HuH-7.5 (cell line): ENCODE results near the gene SWT1.

Experiments
- DNase-seq: peaks from one replicate; pipeline ENCODE4 v3.0.0; 2011; ENCODE audit warnings: low spot score

The SWT1 gene, protein sequence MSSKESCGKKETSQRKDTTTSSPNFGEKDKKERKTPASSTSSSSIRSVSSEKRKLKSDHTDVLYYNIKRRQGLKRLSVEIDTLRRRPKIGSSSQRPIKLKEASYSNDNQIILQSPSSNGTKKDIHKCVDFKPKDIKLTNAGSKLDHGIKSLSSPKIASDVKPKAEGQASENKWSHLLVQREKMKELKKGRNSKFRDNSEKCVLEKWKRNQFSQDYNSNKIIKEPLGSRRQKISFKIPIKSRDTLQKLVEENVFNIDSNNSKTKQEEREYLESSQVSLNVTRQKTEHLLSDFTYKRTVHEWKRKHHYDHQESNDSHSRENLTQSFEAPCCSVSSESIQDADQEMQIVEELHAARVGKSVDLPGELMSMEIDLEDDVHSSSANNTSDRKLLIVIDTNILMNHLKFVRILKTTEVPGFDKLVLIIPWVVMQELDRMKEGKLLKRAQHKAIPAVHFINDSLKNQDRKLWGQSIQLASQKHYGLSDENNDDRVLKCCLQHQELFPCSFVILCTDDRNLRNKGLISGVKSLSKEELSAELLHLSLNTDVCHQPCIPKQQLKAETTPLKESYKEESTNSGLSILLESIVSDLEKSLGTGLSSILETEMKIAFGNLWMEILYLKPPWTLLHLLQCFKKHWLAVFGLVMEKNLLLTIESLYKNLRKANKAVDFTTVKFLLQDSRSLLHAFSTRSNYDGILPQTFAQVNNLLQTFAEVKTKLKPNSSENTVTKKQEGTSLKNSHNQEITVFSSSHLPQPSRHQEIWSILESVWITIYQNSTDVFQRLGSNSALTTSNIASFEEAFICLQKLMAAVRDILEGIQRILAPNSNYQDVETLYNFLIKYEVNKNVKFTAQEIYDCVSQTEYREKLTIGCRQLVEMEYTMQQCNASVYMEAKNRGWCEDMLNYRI

DNA sequence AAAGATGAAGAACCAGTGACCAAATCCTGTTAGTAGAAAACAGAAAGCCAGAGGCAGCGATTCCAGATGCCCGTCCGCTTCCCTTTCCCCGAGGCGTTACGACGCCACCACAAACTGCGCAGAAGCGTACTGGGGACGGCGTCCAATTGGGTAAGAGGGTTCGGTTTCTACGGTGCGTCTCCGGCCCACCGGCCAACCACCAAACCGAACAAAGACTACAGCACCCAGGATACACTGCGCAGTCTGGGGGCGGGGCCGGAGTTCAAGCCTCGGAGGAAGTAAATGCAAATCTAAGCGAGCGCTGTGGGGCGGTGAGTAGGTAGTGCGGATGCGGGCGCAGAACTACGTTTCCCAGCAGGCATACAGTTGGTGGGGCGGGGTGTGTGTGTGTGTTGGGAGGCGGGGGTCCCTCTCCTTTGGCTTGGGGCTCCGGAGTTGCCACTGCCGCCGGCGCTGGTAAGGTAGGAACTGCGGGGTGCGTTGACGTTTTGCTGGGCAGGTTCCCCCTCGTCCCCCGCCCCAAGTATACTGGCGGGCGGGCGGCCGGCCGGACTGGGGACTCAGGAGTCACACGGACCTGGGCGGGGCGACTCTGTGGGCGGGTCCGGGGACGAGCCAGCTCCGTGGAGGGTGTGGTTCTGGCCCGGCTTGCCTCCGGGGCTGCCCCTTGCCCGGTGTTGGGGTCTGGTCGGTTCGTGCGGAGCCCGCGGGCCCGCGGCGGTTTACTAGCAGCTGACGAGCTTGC lies at the start of gene SWT1, which contains the start of gene TRMT1L:
Gene SWT1, plus strand, starts transcription at position 314 of the 745 bp plus-strand sequence. CDS start 3,675 bp downstream, outside the sequence.
Gene TRMT1L, minus strand, starts transcription at position 100 of the 745 bp plus-strand sequence. CDS start 241 bp downstream, outside the sequence.
- peak; percentile 65 for DNase-seq

DNA sequence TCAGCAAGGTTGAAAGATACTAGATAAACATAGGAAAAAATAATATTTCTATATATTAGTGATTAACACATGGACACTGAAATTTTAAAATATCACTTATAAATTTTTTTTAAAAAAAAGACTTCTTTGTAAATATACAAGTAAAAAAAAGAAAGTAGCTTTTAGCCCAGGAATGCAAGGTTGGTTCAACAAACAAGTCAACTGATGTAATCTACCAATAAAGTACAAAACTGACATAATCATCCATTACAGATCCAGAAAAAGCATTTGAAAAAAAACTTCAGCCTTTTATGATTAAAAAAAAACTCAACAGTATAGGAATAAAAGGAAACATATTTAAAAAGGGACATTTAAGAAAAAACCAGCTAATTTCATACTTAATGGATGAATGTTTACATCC lies 48.6 kb upstream of the SWT1 start:
- DNase-seq, result no peak

DNA sequence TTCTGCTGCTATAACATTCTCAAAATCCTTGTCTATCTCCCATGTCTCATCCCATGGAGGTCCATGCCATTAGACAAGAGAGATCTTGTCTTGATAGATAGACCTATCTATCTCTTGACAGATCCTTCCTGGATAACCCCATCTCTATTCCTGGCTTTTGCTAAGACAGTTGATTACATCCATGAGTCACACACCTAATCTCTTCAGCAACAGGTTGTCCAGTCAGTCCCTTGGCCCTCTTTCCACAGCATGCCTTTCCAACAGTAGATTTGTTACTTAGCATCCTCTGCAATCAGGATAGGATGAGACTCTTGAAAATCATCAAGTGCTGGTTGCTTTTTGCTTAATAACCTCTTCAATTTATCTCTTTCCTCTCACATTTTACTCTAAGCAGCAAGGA lies 46.8 kb upstream of the SWT1 start:
- no peak for DNase-seq

DNA sequence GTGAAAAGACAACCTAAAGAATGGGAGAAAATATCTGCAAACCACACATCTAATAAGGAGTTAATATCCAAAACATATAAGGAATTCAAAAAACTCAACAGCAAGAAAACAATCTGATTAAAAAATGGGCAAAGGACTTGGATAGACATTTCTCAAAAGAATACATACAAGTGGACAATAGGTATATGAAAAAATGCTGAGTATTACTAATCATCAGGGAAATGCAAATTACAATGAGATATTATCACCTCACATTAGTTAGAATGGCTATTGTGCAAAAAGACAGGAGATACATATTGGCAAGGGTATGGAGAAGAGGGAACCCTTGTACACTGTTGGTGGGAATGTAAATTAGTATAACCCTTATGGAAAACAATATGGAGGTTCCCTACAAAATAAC lies 45.1 kb upstream of the SWT1 start:
- no peak for DNase-seq

DNA sequence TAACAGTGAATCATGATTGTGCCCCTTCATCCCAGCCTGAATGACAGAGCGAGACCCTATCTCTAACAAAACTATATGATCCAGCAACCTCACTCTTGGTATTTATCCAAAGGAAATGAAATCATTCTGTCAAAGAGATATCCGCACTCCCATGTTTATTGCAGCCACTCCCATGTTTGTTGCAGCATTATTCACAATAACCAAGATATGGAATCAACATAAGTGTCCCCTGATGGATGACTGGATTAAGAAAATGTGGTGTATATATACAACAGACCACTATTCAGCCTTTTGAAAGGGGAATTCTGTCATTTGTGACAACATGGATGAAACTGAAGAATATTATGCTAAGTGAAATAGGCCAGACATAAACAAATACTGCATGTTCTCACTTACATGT lies 44.6 kb upstream of the SWT1 start:
- DNase-seq, result no peak

DNA sequence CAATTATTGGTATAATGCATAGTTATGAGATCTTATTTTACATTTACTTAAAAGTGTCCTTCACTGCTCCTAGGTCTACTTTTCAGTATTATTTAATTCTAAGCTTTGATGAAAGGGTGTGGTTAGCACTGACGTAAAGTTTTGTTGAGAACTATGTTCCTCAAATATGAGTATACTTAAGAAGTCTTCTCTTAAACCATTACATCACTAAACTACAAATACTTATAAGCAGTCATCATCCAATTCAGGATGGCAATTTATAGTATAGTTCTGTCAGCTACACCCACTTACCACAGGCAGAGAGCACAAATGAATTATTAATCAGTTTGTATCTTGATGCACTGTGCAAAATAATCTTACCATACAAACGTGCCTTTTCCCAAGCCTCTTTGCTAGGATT lies 27.3 kb upstream of the SWT1 start:
- DNase-seq, result no peak

DNA sequence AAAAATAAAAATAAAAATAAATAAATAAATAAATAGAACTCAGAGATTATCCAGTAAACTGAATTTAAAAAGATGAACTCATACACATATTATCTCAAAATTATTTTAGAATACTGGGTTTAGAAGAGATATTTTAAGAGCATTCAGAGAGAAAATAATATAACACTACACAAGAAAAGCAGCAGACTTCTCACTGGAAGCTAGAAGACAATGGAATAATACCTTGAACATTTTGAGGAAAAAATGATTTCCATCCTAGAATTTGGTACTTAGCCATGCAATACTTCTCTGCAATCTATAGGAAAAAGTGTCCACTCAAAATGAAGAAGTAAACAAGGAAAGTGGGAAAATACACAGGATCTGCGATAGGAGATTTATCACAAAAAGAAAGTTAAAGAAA lies 24.4 kb upstream of the SWT1 start:
- DNase-seq, result no peak

DNA sequence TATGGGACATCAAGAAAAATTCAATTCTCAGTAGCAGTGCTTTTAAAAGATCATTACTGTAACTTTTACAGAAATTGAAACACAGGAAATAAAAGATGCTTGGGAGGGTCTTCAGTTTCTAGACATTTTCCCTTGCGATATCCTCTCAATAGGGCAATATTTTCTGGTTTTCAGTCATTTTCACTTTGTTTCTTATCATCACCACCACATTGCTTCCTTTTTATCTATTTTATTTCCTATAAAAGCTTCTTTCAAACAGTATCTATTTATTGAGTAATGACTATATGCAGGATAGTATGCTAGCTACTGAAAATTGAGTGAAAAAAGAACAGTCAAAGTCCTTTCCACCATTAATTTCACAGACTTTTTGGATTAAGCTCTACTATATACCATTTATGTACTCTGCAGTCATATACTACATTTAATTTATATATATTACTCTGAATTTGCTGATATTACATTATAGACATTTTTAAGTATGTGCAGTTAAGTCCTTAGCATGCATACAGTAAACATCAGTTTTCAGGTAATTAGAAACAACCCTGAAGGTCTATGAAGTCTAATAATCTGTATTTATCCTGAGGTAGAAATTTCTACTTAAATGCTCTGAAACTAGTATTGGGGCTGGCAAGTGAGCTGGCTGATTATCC lies 18.9 kb upstream of the SWT1 start:
- no peak for DNase-seq

DNA sequence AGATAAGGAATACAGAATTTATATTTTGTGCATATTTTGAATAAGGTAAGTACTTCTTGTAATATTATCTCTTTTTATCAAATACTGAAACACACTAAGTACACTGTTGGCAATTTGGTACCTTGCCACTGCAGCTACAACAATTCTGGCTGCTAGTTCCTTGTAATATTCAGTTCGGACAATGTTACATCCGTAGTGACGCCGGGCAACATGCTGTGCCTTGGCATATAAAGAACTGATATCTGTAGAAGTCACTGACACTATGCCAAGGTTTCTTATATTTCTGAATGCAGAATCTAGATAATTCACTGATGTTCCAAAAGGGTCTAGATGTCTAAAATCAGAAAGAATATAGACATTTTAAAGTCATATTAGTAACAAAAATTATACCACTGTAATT lies 17.7 kb upstream of the SWT1 start:
- no peak for DNase-seq

DNA sequence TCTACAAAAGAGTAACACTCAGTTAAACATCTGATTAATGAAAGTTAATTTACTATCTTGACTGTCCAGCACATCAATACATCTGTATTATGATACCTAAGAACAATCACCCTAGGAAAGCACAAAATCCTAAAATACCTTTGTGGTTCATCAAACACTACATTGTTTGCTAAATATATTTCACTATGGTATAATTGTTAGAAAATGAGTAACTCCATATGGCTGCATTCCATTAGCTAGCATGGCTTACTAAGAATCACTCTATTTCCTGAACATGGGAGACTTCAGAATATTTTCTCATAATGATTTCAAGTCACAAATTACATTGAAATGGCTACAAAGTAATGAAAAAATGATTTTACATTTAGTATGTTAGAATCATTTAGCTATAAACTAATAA lies 12.7 kb upstream of the SWT1 start:
- no peak for DNase-seq

DNA sequence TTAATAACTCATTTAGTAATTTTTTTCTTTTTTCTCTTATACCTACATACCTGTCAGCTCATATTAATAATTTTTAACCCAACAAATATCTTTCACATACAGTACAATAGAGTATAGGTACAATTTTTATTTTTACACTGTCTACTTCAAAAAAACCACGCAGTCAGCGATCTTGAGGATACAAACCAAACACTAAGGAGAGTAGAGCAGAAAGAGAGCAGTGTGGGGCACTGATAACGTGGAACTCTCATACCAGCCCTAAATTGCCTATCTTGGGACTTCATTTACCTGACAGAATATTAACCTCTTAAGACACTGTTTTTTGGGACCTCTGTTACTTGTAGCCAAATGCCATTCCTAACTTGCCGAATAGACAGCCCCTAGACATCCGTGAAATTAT lies 5.8 kb upstream of the SWT1 start:
- no peak for DNase-seq

DNA sequence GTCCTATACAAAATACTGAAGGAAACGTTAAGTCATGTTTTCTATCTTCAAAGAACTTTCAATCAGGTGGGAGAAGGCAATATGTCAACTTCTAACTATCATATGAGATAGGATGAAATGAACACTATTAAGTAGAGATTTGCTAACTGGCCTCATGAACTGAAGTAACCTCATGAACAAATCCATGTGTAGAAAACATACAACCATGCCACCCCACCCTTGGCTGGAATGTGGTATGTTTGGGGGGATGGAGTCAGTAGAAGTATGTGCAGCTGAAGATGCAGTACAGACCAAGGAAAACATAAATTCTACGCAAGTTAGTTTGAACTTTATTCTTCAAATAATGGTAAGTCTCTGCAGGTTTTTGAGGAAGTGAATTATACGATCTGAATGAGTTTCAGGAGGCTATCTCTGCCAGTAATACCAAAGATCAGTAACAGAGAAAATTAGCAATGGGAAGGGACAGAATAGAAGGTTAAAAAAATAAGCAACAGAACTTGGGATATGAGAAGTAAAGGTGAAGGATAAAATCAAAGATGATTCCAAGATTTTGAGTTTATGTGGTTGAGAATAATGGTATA lies 4.7 kb upstream of the SWT1 start:
- no peak for DNase-seq

DNA sequence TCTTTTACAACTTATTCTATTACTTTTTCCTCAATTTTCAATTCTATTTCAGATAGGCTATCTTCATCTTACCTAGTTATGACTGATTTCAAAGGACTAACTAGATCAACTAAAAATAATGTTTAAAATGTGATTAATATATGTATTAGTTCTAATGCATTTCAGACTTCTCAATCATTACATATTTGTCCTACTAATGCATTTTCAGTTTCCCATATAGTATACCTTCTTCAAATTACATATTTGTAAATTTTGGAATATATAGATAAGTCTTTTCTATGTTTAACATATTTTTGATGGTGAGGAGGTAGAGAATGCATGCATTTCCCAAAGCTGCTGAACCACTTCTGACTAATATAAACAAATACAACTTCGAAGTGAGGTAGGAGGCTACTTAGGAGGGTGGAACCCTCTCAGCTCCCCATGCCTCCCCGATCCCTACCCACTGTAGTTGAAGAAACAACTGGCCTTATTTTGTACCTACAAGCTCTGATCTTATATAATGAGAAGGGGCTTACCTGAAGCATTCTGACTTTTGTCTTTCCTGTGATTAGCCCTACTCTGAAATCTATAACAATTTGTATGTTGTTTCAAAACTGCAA lies 2.0 kb upstream of the SWT1 start:
- no peak for DNase-seq

DNA sequence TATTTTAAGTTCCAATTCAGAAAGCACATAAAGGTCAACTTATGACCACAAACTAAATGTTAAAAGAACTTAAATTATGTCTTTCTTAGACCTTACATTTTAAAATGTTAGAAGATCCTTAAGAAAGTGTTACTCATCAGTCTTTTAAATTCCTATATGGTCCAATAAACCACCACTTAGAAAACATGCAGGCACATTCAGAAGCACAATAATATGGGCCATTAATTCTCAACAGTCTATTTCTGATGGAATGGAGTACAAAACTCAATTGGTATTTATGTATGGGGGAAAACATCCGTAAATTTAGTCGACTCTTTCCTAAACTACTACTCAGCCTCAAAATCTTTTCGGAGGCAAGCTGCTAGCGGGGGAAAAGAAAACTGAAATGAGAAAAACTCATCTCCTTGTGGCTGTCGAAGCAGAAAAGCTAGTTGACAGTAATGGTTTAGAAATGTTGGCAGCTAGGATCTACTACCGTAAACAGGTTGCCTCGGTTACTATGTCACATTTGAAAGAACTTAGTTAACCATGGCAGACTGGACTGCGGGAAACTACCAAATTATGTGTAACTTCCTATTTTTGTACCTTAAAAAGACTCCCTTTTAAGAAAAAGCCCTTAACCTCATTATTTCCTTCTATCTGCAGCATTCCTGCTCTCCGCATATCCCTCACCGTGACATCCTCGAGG lies 1.2 kb upstream of the SWT1 start:
- DNase-seq, result no peak

DNA sequence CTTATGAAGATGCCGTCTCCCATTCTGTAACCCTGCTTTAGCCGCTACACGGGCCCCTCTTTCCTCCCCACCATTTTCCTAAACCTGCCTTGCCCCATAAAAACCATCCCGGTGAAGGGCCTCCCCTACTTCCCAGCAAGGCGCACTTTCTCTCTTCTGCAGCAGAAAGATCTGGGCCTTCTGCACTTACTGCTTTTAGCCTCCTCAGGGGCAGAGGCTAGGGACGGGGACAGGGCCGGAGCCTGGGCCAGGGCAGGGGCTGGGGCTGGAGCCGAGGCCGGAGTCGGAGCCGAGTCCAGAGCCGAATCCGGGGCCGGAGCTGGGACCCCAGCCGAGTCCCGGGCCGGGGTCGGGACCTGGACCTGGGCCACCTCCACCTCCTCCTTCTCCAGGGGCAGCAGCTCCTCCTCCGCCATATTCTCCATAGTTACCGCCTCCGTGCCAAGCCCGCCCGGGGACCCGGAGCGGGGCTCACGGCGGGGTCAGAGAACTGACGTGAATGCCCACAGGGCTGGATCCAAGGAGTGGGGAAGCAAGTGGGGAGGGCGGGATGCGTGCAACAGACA lies 596 bp upstream of the SWT1 start:
- DNase-seq, result no peak

DNA sequence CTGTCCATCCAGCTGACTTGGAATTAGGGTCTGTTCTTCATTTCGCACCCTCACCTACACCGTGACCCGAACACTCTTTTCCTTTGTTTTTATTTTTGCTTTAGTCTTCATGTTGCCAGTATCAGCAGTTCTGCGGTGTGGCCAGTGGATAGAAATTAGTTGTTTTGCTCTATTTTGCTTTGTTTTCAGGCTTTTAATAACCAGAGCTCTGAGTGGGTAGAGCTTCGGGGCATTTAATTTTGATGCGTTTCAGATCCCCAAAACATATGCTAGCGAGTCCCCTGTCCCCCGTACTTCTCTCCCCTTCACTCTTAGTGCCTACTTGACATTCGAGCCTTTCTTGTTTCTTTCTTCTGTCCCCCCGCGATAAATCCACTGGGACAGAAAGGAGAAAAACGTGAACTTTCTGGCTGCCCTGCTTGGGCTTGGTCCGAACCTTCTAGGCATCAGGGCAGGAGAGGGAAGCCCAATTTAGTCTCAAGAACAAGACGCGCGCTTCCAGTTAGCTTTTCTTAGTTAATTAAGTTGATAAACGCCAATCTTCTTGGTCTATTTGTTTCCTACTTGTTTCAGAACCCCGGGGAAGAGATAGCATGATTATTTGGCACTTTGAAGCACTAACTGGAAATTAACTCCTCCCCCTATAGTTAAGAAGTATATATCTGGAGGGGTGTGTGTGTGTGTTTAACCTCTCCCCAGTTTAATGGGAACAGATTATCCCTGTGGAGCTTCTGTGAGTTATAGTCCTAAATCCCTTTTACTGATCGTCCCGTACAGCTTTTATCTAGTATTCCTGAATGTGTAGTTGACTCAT lies 839 bp downstream of the SWT1 start:
- no peak for DNase-seq

DNA sequence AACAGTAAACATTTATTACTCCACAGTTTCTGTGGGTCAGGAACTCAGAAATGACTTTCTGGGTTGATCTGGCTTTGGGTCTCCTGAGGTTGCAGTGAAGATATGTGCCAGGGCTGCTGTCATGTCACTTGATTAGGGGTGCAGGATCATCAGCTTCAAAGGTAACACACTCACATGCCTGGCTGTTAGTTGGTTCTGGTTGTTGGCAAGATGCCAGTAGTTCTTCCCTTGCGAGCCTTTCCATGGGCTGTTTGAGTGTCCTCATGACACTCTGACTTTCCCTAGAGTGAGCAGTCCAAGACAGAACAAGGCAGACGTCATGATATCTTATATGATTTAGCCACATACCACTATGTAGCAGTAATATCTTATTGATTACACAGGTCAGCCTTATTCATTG lies 1.8 kb downstream of the SWT1 start:
- no peak for DNase-seq

DNA sequence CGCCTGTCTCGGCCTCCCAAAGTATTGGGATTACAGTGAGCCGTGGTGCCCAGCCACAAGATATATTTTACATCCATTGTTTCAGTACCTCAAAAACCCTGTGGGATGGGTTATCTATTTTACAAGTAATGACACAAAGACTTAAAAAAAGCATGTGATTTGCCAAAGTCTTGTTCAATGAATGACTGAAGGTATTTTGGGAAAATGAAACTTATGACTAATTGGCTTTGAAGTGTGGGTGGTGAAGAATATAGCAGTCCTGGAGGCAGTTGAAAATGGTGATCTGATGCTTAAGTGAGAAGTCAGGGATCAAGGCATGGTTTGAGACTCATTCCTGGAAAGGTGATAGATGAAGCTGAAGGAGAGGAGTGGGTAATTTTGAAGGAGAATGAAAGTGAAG lies 3.0 kb downstream of the SWT1 start:
- DNase-seq, result no peak

DNA sequence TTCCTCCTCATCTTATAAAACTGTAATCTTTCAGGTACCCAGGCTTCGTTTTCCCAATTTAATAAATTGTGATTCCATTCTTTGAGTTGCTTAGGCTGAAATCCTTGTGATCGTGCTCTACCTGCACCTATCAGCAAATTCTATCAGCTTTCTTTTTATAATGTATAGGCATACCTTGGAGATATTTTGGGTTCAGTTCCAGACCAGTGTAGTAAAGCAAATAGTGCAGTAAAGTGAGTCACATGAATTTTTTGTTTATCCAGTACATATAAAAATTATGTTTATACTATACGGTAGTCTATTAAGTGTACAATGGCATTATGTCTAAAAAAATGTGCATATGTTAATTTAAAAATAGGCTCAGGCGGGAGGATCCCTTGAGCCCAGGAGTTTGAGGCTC lies 5.5 kb downstream of the SWT1 start:
- no peak for DNase-seq
